ENCODE results near the gene AK5.

AK5 gene
- 0 to 11.1 (median 1.0) reads per million in 9 experiments for total RNA-seq

DNA sequence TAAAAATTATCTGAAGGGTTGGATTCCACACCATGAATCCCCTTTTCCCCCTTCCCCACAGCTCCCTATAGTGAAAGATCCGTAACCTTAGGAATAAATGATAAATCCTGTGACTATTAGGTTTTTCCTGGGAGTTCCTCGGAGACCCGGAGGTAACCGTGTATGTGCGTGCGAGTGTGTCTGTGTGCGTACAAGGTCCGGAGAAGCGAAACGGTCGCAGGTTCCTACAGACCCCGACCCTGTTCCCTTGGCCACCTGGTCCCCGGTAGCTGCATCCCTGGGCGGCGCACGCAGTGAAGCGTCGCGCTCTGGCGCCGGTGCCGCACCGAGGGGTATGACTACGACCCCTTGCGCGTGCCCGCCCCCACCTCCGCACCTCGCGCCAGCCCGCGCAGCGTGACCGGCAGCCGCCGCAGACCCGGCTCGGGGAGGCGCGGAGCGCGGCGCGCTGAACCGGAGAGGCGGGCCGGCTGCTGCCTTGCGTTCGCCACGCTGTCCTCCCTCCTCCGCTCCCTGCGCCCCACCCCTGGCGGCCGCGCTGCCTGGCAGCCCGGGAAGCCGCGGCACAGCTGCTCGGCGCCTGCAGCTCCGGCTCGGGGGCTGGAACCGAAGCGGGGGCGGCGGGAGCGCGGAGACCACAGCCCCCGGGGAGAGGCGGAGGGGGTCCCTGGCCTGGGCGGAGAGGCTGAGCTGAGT lies at the start of gene AK5:
Gene AK5, plus strand, starts transcription at position 529 of the 696 bp plus-strand sequence. CDS start 295 bp downstream, outside the sequence.
- ATAC-seq (replicated peaks) (peak; percentile 69), DNase-seq (peak in 1 of 3 experiments; percentile 6)
- H3K9me3 Mint-ChIP-seq, result no peaks in the 10 kb centered on the region
- peak within 1 kb of the TSS; percentile 32 to 61 for H3K4me3 Mint-ChIP-seq
- H3K27ac Mint-ChIP-seq, result no peak within 1 kb of the TSS
- peaks cover 10 to 16% of the 10 kb centered on the region in 2 donors for H3K4me1 Mint-ChIP-seq (ENCODE audit: low read depth in 2 of 2)
- no peaks in the 10 kb centered on the region for H3K36me3 Mint-ChIP-seq (ENCODE audit: insufficient read depth)
- peaks cover 63 to 64% of the 10 kb centered on the region in 2 donors for H3K27me3 Mint-ChIP-seq

- no peaks in the 10 kb centered on the region for H3K36me3 Mint-ChIP-seq (ENCODE audit: insufficient read depth)
- H3K27me3 Mint-ChIP-seq, result peaks cover 11 to 13% of the 10 kb centered on the region in 2 donors
- DNase-seq, result no peak
- peaks cover 0 to 8% of the 10 kb centered on the region in 2 donors for H3K9me3 Mint-ChIP-seq
- H3K27ac Mint-ChIP-seq, result no peak overlapping the region
- no peaks in the 10 kb centered on the region for H3K4me1 Mint-ChIP-seq (ENCODE audit: low read depth in 2 of 2)
- no peak overlapping the region for H3K4me3 Mint-ChIP-seq
- no peak for ATAC-seq (replicated peaks)
Measured at GRCh38 chr1:77232829-77233228, 49.0 kb upstream of the AK5 start.

DNA sequence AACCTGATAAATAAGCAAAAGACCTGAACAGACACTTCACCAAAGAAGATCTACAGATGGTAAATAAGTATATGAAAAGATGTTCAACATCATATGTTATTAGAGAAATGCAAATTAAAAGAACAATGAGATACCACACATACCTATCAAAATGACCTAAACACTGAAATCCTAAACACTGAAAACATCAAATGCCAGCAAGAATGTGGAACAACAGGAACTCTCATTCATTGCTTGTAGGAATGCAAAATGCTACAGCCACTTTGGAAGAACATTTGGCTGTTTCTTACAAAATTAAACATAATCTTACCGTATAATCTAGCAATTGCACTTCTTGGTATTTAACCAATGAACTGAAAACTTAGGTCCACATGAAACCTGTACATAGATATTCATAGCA lies 47.7 kb upstream of the AK5 start:
- peaks cover 21 to 24% of the 10 kb centered on the region in 2 donors for H3K27me3 Mint-ChIP-seq
- H3K36me3 Mint-ChIP-seq (ENCODE audit: insufficient read depth), result no peaks in the 10 kb centered on the region

DNA sequence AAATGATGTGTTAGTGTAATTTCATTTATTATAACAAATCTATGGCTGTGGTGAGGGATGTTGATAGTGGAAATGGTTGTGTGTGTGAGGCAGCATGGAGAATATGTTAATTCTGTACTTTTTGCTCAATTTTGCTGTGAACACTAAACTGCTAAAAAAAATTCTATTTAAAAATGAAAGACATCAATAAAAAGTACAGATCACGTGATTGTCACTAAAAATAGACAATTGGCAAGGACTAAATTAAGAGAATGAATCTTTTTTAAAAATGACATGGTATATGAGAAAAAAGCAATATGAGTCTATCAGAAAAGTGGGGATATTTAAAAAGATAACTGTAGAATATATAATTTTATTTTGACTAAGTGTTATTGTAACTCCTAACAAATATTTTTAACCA lies 46.9 kb upstream of the AK5 start:
- Mint-ChIP-seq H3K4me1 (ENCODE audit: low read depth in 2 of 2) (no peaks in the 10 kb centered on the region), H3K36me3 (ENCODE audit: insufficient read depth) (no peaks in the 10 kb centered on the region), H3K9me3 (peaks cover 0 to 8% of the 10 kb centered on the region in 2 donors), H3K27ac (no peak overlapping the region), H3K27me3 (peaks cover 27 to 30% of the 10 kb centered on the region in 2 donors), H3K4me3 (no peak overlapping the region)
- DNase-seq, result no peak
- ATAC-seq (replicated peaks), result no peak

More for the DNA sequence above, 47.7 kb upstream of the AK5 start:
- DNase-seq (no peak), ATAC-seq (replicated peaks) (no peak)
- Mint-ChIP-seq H3K4me3 (no peak overlapping the region), H3K9me3 (peaks cover 0 to 8% of the 10 kb centered on the region in 2 donors), H3K4me1 (ENCODE audit: low read depth in 2 of 2) (no peaks in the 10 kb centered on the region), H3K27ac (no peak overlapping the region)

- Mint-ChIP-seq H3K9me3 (peaks cover 2 to 8% of the 10 kb centered on the region in 2 donors), H3K4me3 (no peak overlapping the region)
- no peak for ATAC-seq (replicated peaks)
Measured at GRCh38 chr1:77238462-77238861, 43.4 kb upstream of the AK5 start.

GRCh38 chr1:77239311-77239710 lies 42.5 kb upstream of the AK5 start:
- H3K4me3 Mint-ChIP-seq, result no peak overlapping the region
- no peak for ATAC-seq (replicated peaks)
- H3K36me3 Mint-ChIP-seq (ENCODE audit: insufficient read depth), result no peaks in the 10 kb centered on the region
- no peaks in the 10 kb centered on the region for H3K4me1 Mint-ChIP-seq (ENCODE audit: low read depth in 2 of 2)
- H3K27ac Mint-ChIP-seq, result no peak overlapping the region
- peaks cover 2 to 6% of the 10 kb centered on the region in 2 donors for H3K9me3 Mint-ChIP-seq
- peaks cover 27 to 34% of the 10 kb centered on the region in 2 donors for H3K27me3 Mint-ChIP-seq
- DNase-seq, result no peak

More at GRCh38 chr1:77238462-77238861, 43.4 kb upstream of the AK5 start:
- no peak for DNase-seq
- no peak overlapping the region for H3K27ac Mint-ChIP-seq
- peaks cover 27 to 30% of the 10 kb centered on the region in 2 donors for H3K27me3 Mint-ChIP-seq
- H3K36me3 Mint-ChIP-seq (ENCODE audit: insufficient read depth), result no peaks in the 10 kb centered on the region
- no peaks in the 10 kb centered on the region for H3K4me1 Mint-ChIP-seq (ENCODE audit: low read depth in 2 of 2)

- no peak for ATAC-seq (replicated peaks)
- Mint-ChIP-seq H3K27me3 (peaks cover 9 to 13% of the 10 kb centered on the region in 2 donors), H3K27ac (no peak overlapping the region), H3K4me1 (ENCODE audit: low read depth in 2 of 2) (no peaks in the 10 kb centered on the region), H3K9me3 (peaks cover 5 to 17% of the 10 kb centered on the region in 2 donors), H3K36me3 (ENCODE audit: insufficient read depth) (no peaks in the 10 kb centered on the region), H3K4me3 (no peak overlapping the region)
- DNase-seq, result no peak
Measured at GRCh38 chr1:77245830-77246229, 36.0 kb upstream of the AK5 start.

- peaks cover 6 to 17% of the 10 kb centered on the region in 2 donors for H3K9me3 Mint-ChIP-seq
- no peak for ATAC-seq (replicated peaks)
- DNase-seq, result no peak
- no peaks in the 10 kb centered on the region for H3K4me1 Mint-ChIP-seq (ENCODE audit: low read depth in 2 of 2)
- peaks cover 7 to 9% of the 10 kb centered on the region in 2 donors for H3K27me3 Mint-ChIP-seq
- no peak overlapping the region for H3K27ac Mint-ChIP-seq
- H3K4me3 Mint-ChIP-seq, result no peak overlapping the region
- no peaks in the 10 kb centered on the region for H3K36me3 Mint-ChIP-seq (ENCODE audit: insufficient read depth)
Measured at GRCh38 chr1:77250126-77250525, 31.7 kb upstream of the AK5 start.

DNA sequence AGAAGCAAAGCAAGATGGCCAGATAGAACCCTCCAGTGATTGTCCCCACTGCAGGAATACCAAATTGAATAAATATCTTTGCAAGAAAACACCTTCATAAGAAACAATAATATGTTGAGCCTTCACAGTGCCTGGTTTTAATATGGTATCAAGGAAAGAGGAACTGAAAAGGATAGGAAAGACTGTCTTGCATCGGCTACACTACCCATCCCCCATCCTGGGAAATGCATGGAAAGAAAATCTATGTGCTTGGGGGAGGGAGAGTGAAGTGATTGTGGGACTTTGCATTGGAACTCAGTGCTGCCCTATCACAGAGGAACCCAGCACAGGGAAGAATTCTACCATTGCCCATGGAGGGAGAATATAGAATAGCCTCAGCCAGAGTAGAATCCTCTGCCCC lies 28.6 kb upstream of the AK5 start:
- Mint-ChIP-seq H3K27me3 (peaks cover 0 to 10% of the 10 kb centered on the region in 2 donors), H3K36me3 (ENCODE audit: insufficient read depth) (no peaks in the 10 kb centered on the region), H3K9me3 (peaks cover 8 to 17% of the 10 kb centered on the region in 2 donors), H3K4me1 (ENCODE audit: low read depth in 2 of 2) (no peaks in the 10 kb centered on the region), H3K27ac (no peak overlapping the region), H3K4me3 (no peak overlapping the region)
- ATAC-seq (replicated peaks), result no peak
- DNase-seq, result no peak

GRCh38 chr1:77263708-77264107 lies 18.1 kb upstream of the AK5 start:
- no peak overlapping the region for H3K4me3 Mint-ChIP-seq
- ATAC-seq (replicated peaks) (no peak), DNase-seq (no peak)
- H3K27ac Mint-ChIP-seq, result no peak overlapping the region
- no peaks in the 10 kb centered on the region for H3K36me3 Mint-ChIP-seq (ENCODE audit: insufficient read depth)
- peaks cover 7 to 11% of the 10 kb centered on the region in 2 donors for H3K27me3 Mint-ChIP-seq
- H3K4me1 Mint-ChIP-seq (ENCODE audit: low read depth in 2 of 2), result no peaks in the 10 kb centered on the region
- H3K9me3 Mint-ChIP-seq, result no peaks in the 10 kb centered on the region

DNA sequence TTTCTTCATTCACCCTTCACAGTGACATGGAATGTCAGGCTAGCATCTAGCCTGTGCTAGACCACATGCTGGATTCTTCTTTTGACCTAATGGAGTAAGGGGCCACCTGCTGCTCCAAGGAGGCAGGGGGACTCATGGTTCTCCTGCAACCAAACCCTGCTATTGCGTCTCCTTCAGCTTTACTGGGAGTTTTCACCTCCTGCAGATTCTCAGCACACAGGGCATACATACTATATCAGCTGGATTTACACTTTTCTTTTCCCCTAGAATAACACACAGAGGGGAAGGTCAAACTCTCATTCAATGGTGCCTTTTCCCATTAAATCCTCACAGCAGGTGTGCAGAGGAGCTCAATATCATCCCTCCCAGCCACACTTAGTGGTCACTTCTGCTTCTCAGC lies 16.6 kb upstream of the AK5 start:
- no peak overlapping the region for H3K4me3 Mint-ChIP-seq
- H3K27me3 Mint-ChIP-seq, result peaks cover 7 to 11% of the 10 kb centered on the region in 2 donors
- H3K4me1 Mint-ChIP-seq (ENCODE audit: low read depth in 2 of 2), result no peaks in the 10 kb centered on the region
- no peak overlapping the region for H3K27ac Mint-ChIP-seq
- no peaks in the 10 kb centered on the region for H3K36me3 Mint-ChIP-seq (ENCODE audit: insufficient read depth)
- no peak for DNase-seq
- no peaks in the 10 kb centered on the region for H3K9me3 Mint-ChIP-seq
- no peak for ATAC-seq (replicated peaks)

- DNase-seq, result no peak
- Mint-ChIP-seq H3K36me3 (ENCODE audit: insufficient read depth) (no peaks in the 10 kb centered on the region), H3K9me3 (no peaks in the 10 kb centered on the region), H3K27me3 (peaks cover 12 to 14% of the 10 kb centered on the region in 2 donors), H3K27ac (no peak overlapping the region), H3K4me1 (ENCODE audit: low read depth in 2 of 2) (no peaks in the 10 kb centered on the region), H3K4me3 (no peak overlapping the region)
- ATAC-seq (replicated peaks), result no peak
Measured at GRCh38 chr1:77267035-77267434, 14.8 kb upstream of the AK5 start.

- Mint-ChIP-seq H3K9me3 (no peaks in the 10 kb centered on the region), H3K27ac (no peak overlapping the region), H3K4me3 (no peak overlapping the region), H3K27me3 (peaks cover 16 to 22% of the 10 kb centered on the region in 2 donors), H3K4me1 (ENCODE audit: low read depth in 2 of 2) (no peaks in the 10 kb centered on the region), H3K36me3 (ENCODE audit: insufficient read depth) (no peaks in the 10 kb centered on the region)
- no peak for ATAC-seq (replicated peaks)
- no peak for DNase-seq
Measured at GRCh38 chr1:77271852-77272580, 9.8 kb upstream of the AK5 start.

GRCh38 chr1:77273891-77274290 lies 7.9 kb upstream of the AK5 start:
- Mint-ChIP-seq H3K4me3 (no peak overlapping the region), H3K9me3 (no peaks in the 10 kb centered on the region), H3K36me3 (ENCODE audit: insufficient read depth) (no peaks in the 10 kb centered on the region), H3K27me3 (peaks cover 16 to 22% of the 10 kb centered on the region in 2 donors), H3K27ac (no peak overlapping the region), H3K4me1 (ENCODE audit: low read depth in 2 of 2) (no peaks in the 10 kb centered on the region)
- no peak for ATAC-seq (replicated peaks)
- DNase-seq, result no peak
